Measurements from ENCODE around the gene PKN2.

PKN2 gene

GRCh38 chr1:88735382-88735781 lies 51.3 kb downstream of the PKN2 start:
- DNase-seq (ENCODE audit: low spot score) = no peak

- DNase-seq (ENCODE audit: low spot score) = no peak
Measured at GRCh38 chr1:88735909-88736308, 51.8 kb downstream of the PKN2 start.

- DNase-seq (ENCODE audit: low spot score) = no peak
Measured at GRCh38 chr1:88736633-88737248, 52.7 kb downstream of the PKN2 start.

GRCh38 chr1:88737338-88737927 lies 53.4 kb downstream of the PKN2 start:
- DNase-seq (ENCODE audit: low spot score) = no peak

GRCh38 chr1:88740784-88741183 lies 56.7 kb downstream of the PKN2 start:
- DNase-seq (ENCODE audit: low spot score) = no peak

GRCh38 chr1:88741413-88741812 lies 57.3 kb downstream of the PKN2 start:
- DNase-seq (ENCODE audit: low spot score) = no peak

GRCh38 chr1:88742531-88742930 lies 58.5 kb downstream of the PKN2 start:
- DNase-seq (ENCODE audit: low spot score) = no peak

GRCh38 chr1:88744142-88744541 lies 60.1 kb downstream of the PKN2 start:
- DNase-seq (ENCODE audit: low spot score) = no peak

- DNase-seq (ENCODE audit: low spot score) = no peak
Measured at GRCh38 chr1:88746916-88747315, 62.8 kb downstream of the PKN2 start.

- no peak for DNase-seq (ENCODE audit: low spot score)
Measured at GRCh38 chr1:88751714-88752113, 67.6 kb downstream of the PKN2 start.

- DNase-seq (ENCODE audit: low spot score) = no peak
Measured at GRCh38 chr1:88753506-88753905, 69.4 kb downstream of the PKN2 start.

- DNase-seq (ENCODE audit: low spot score) = no peak
Measured at GRCh38 chr1:88763649-88764406, 79.8 kb downstream of the PKN2 start.

- no peak for DNase-seq (ENCODE audit: low spot score)
Measured at GRCh38 chr1:88768187-88768586, 84.1 kb downstream of the PKN2 start.

- DNase-seq (ENCODE audit: low spot score) = no peak
Measured at GRCh38 chr1:88768816-88769215, 84.7 kb downstream of the PKN2 start.

GRCh38 chr1:88773540-88774150 lies 89.6 kb downstream of the PKN2 start:
- no peak for DNase-seq (ENCODE audit: low spot score)

GRCh38 chr1:88774151-88774556 lies 90.1 kb downstream of the PKN2 start:
- DNase-seq (ENCODE audit: low spot score) = no peak

GRCh38 chr1:88777604-88778149 lies 93.6 kb downstream of the PKN2 start:
- DNase-seq (ENCODE audit: low spot score) = no peak

- no peak for DNase-seq (ENCODE audit: low spot score)
Measured at GRCh38 chr1:88779880-88780279, 95.8 kb downstream of the PKN2 start.

- no peak for DNase-seq (ENCODE audit: low spot score)
Measured at GRCh38 chr1:88780485-88780884, 96.4 kb downstream of the PKN2 start.

- peak; percentile 30 for DNase-seq (ENCODE audit: low spot score)
Measured at GRCh38 chr1:88783145-88783544, 99.1 kb downstream of the PKN2 start.

- no peak for DNase-seq (ENCODE audit: low spot score)
Measured at GRCh38 chr1:88784551-88784950, 100.5 kb downstream of the PKN2 start.

- no peak for DNase-seq (ENCODE audit: low spot score)
Measured at GRCh38 chr1:88787023-88787903, 103.2 kb downstream of the PKN2 start.

All from pons (tissue), 1 donor.